Measurements from ENCODE around the gene SEMA4C.

- TF ChIP-seq FOS (IDR thresholded peaks at IDR 0.05; ENCODE audit: low read depth, low read length): no peak
- no peak for TF ChIP-seq MXI1 (IDR thresholded peaks at IDR 0.05; ENCODE audit: borderline replicate concordance, low read depth, low read length)
- TF ChIP-seq CTCF (conservative IDR thresholded peaks at IDR 0.05; ENCODE audit: low read depth, low read length): no peak
These were observed 28.2 kb upstream of the SEMA4C start for GRCh38 chr2:96898135-96898505.
